H1 (cell line): Measurements from ENCODE around the gene TIMMDC1. TPM values are rescaled to one million over a fixed set of nuclear protein-coding genes. Genes with fewer than 3 reads are reported as not detected.

Experiments used
- polyA plus RNA-seq, 7 experiments: library from polyadenylated mRNA; depleted of rRNA in 3 of 7; stranded (reverse) in 5 of 7; unstranded in 2 of 7; fragments of >200 nt in 5 of 7; fragments of 200-250 nt in 2 of 7; gene quantifications; 1 replicate in 5 of 7; 2 replicates in 1 of 7; 4 replicates in 1 of 7; pipeline versions ENCODE4 v1.2.1 to v1.2.3, GENCODE V29; 2011 to 2013; ENCODE audit warnings: missing spikeins in 2 of 7, mixed read lengths in 2 of 7
- total RNA-seq: library from RNA; stranded (reverse); fragmentation: NEBNext Ultra II Directional; extraction: Animal tissue kit (Norgen Biotek cat#: 25700); gene quantifications from 2 replicates; pipeline ENCODE4 v1.2.1, GENCODE V29; 2021

Gene TIMMDC1
- total and polyA plus RNA-seq, 2 of the 8 experiments (the other 6 are each of a cell fraction or from before 2014, with no cell fraction given), result 80.7 to 128 TPM

Other genes with a start within 250 kb of the TIMMDC1 start
- gene ARHGAP31, start 204.2 kb upstream of the TIMMDC1 start, total RNA-seq, result 4.9 and 7.6 TPM in 2 replicates
- 1.1 and 2.3 TPM in 2 replicates for gene ARHGAP31, start 204.2 kb upstream of the TIMMDC1 start, polyA plus RNA-seq (2011; rRNA removed)
- gene TMEM39A, start 34.9 kb upstream of the TIMMDC1 start, total RNA-seq, result 36.1 and 43.7 TPM in 2 replicates
- 17.3 and 26.8 TPM in 2 replicates for gene TMEM39A, start 34.9 kb upstream of the TIMMDC1 start, polyA plus RNA-seq (2011; rRNA removed)
- 18.5 and 18.6 TPM in 2 replicates for gene POGLUT1, start 29.6 kb upstream of the TIMMDC1 start, total RNA-seq
- gene POGLUT1, start 29.6 kb upstream of the TIMMDC1 start, polyA plus RNA-seq (2011; rRNA removed), result 4.7 and 7.0 TPM in 2 replicates
- gene CD80, start 61.1 kb downstream of the TIMMDC1 start, total RNA-seq, result not detected in 2 replicates
- gene CD80, start 61.1 kb downstream of the TIMMDC1 start, polyA plus RNA-seq (2011; rRNA removed), result 0.03 and 0.11 TPM in 2 replicates
- gene ADPRH, start 80.9 kb downstream of the TIMMDC1 start, total RNA-seq, result 4.1 and 4.2 TPM in 2 replicates
- gene ADPRH, start 80.9 kb downstream of the TIMMDC1 start, polyA plus RNA-seq (2011; rRNA removed), result 2.3 and 2.6 TPM in 2 replicates
- not detected in 2 replicates for gene PLA1A, start 99.3 kb downstream of the TIMMDC1 start, total RNA-seq
- not detected in 2 replicates for gene PLA1A, start 99.3 kb downstream of the TIMMDC1 start, polyA plus RNA-seq (2011; rRNA removed)
- 0.19 and 0.65 TPM in 2 replicates for gene POPDC2, start 162.0 kb downstream of the TIMMDC1 start, total RNA-seq
- gene POPDC2, start 162.0 kb downstream of the TIMMDC1 start, polyA plus RNA-seq (2011; rRNA removed), result 1.1 and 1.2 TPM in 2 replicates
- 43.0 and 45.5 TPM in 2 replicates for gene COX17, start 178.9 kb downstream of the TIMMDC1 start, total RNA-seq
- 34.2 and 38.1 TPM in 2 replicates for gene COX17, start 178.9 kb downstream of the TIMMDC1 start, polyA plus RNA-seq (2011; rRNA removed)
- gene CFAP91, start 204.5 kb downstream of the TIMMDC1 start, total RNA-seq, result 3.8 and 5.4 TPM in 2 replicates
- gene CFAP91, start 204.5 kb downstream of the TIMMDC1 start, polyA plus RNA-seq (2011; rRNA removed), result 4.7 and 7.4 TPM in 2 replicates